NB4 (cell line): ENCODE measurements around the gene UGT2B17.

Experiments used
- POLR2A ChIP-seq: IDR thresholded peaks from 2 replicates; pipeline ENCODE4 v1.6.1; 2011; ENCODE audit warnings: mild to moderate bottlenecking; ENCODE audit not compliant: insufficient read length; ENCODE audit errors: extremely low read depth
- TF ChIP-seq, protein P1 (sequence below): IDR thresholded peaks from one replicate; pipeline ENCODE4 v1.5.1; 2012; ENCODE audit warnings: low read depth, low read length

DNA sequence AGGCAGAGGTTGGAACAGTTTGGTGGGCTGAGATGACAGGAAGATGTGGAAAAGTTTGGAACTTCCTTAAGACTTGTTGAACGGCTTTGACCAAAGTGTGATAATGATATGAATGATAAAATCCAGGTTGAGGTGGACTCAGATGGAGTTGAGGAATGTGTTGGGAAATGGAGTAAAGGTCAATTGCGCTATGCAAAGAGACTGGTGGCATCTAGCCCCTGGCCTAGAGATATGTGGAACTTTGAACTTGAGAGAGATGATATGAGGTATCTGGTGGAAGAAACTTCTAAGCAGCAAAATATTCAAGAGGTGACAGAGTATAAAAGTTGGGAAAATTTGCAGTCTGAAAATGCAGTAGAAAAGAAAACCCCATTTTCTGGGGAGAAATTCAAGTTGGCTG lies 21.4 kb upstream of the UGT2B17 start:
- TF ChIP-seq, protein P1, sequence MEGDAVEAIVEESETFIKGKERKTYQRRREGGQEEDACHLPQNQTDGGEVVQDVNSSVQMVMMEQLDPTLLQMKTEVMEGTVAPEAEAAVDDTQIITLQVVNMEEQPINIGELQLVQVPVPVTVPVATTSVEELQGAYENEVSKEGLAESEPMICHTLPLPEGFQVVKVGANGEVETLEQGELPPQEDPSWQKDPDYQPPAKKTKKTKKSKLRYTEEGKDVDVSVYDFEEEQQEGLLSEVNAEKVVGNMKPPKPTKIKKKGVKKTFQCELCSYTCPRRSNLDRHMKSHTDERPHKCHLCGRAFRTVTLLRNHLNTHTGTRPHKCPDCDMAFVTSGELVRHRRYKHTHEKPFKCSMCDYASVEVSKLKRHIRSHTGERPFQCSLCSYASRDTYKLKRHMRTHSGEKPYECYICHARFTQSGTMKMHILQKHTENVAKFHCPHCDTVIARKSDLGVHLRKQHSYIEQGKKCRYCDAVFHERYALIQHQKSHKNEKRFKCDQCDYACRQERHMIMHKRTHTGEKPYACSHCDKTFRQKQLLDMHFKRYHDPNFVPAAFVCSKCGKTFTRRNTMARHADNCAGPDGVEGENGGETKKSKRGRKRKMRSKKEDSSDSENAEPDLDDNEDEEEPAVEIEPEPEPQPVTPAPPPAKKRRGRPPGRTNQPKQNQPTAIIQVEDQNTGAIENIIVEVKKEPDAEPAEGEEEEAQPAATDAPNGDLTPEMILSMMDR: no peak
- no peak for TF ChIP-seq POLR2A
